DMS 273 (cell line): ENCODE results near the gene SLC8A1.

Experiments
- DNase-seq: peaks from one replicate; lab custom pipeline; 2025; ENCODE audit not compliant: unreplicated experiment; lab: John Stamatoyannopoulos, UW

SLC8A1 gene

GRCh38 chr2:40428439-40428838 lies 23.5 kb downstream of the SLC8A1 start:
- DNase-seq = no peak

GRCh38 chr2:40421631-40422297 lies 30.1 kb downstream of the SLC8A1 start:
- no peak for DNase-seq

GRCh38 chr2:40420478-40420877 lies 31.4 kb downstream of the SLC8A1 start:
- DNase-seq = no peak

DNA sequence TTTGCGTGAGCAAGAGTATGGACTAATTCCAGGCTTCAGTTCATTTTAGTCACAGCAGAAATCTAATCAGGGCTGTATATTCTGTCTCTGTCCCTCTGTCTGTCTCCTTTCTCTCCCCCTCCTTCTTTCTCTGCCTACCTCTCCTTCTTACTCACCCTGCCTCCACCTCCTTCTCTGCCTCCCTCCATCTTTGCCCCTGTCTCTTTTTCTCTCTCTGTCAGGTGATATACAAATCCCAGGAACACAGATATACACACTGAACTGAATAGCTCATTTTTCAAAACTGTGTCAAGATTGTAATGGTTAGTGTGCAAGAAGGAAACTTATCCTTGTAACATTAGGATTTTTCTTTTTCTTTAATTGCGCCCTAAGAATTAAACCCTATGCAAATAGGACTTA lies 32.5 kb downstream of the SLC8A1 start:
- DNase-seq = no peak

DNA sequence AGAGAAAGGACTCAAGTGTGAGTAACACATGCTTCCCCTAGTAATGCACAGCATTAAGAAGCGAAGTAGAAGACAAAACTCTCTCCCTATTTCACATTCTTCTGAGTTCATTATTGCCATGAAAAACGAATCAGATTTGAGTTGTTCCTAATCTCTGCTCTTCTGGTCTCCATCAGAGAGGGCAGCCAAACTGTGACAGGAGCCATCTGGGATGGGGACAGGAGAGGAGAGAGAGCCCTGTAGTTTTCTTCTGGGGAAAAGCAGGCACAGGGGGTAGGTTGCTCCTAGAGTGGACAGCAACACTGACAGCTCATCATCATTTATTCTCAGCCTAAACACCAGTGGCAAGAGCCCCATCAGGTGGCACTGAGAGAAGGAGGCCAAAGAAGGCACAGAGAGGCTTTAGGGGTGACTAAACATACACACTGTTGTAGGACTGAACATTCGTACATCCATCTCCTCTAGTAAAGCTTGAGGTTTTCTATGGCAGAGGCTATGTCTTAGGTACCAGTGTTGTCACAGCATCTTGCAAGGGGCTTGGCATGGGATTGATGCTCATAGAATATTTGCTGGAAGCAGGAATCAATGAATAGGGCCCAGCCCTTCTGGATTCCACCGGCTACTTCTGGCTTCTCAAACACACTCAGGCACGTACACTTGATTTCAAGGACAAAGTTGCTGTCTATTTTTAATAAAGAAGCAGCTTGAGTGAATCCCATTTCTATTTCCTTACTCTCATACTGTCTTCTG lies 33.1 kb downstream of the SLC8A1 start:
- no peak for DNase-seq

DNA sequence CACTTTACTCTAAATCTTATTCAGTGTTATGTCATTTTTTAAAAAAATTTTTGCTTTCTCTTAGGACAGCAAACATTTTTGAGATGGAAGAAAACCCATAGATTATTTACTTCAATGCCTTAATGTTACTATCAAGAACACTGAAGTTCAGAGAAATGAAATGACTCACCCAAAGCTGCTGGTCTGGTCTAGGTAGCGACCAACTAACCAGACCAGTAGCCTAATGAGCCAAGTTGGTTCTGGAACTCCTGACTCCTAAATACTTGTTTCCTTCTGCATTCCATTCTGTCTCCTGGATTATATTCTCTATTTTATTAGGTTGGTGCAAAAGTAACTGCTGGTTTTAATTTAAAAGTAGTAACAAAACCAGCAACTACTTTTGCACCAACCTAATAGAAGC lies 35.4 kb downstream of the SLC8A1 start:
- DNase-seq = no peak

DNA sequence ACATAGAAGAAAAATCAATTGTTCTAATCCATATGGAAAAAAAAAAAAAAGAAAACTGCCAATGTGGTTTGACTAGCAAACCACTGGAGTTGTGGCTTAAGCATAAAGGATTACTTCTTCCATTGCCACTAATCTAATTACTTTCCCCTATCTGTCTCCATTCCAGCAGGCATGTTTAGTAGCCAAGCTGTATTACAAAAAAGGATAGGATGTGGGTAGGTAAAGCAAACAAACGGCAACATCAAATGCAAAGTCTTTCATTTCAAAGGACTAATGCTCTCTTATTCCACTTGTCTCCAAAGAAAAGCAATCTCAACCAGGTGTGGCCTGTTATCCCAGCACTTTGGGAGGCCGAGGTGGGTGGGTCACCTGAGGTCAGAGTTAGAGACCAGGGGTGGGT lies 36.5 kb downstream of the SLC8A1 start:
- no peak for DNase-seq

DNA sequence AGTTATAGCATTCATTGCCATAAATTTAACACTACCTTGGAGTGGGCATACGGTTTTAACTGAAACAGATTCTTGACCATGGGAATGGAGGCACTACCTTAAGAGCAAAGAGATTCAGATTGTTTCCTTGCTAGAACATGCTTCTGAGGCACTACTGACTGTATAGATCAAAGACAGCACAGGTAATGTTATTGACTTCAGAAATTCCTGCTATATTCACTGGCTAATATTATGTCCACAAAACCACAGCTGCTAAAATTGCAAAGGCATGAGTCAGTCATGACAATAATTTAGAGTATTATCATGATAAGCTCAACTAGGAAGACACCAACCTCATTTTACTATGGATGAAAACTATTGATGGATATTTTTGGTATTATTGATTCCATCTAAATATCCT lies 39.4 kb downstream of the SLC8A1 start:
- DNase-seq = no peak

GRCh38 chr2:40410695-40411094 lies 41.2 kb downstream of the SLC8A1 start:
- DNase-seq = no peak

- no peak for DNase-seq
These were observed 42.2 kb downstream of the SLC8A1 start for GRCh38 chr2:40409734-40410133.

DNA sequence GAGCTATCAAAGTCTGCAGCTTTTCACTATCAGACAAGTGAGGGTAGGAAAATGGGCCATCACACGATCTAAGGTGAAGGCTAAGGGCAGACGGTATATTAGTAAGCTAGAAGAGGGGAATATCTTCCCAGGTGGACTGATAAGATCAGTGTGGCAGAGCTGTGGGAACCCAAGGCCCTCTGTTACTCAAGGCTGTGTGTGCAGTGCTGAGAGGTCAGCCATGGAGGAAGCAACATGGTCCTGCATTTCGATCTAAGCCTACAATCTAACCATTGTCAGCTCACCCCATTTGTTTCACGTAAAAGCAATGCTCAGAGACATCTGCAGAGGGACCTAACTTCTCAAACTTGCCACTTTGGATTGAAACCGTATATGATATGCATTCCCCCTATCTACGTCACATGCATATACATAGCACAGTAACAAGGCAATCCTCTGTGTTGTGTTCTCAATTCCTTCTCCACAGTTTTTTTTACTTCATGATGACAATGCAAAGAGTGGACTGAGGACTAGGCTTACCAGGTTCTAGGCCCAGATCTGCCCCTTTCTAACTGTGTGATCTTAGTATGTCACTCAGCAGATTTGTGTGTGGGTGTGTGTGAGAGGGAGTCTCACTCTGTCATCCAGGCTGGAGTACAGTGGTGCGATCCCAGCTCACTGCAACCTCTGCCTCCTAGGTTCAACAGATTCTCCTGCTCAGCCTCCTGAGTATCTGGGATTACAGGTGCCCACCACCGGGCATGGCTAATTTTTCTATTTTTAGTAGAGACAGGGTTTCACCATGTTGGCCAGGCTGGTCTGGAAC lies 45.2 kb downstream of the SLC8A1 start:
- DNase-seq = no peak

- no peak for DNase-seq
These were observed 46.4 kb downstream of the SLC8A1 start for GRCh38 chr2:40405465-40405864.

DNA sequence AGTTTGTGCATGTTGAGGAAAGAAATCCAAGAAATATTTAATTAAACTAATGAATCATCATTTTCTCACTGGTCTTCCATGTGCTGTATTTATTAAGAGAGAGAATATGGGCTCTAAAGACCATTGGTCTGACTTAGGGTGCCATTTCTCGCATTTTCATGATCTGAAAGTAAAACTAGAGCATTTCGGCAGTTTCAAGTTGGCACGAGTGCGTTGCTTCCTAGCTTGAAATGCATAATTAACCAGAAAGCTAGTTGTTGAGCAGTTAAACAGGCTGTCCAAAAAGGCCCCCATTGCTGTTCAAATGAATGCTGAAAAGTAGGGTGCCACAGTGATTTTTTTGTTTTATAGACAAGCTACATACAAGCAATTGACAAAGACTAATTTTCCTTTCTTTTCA lies 47.4 kb downstream of the SLC8A1 start:
- DNase-seq = no peak

DNA sequence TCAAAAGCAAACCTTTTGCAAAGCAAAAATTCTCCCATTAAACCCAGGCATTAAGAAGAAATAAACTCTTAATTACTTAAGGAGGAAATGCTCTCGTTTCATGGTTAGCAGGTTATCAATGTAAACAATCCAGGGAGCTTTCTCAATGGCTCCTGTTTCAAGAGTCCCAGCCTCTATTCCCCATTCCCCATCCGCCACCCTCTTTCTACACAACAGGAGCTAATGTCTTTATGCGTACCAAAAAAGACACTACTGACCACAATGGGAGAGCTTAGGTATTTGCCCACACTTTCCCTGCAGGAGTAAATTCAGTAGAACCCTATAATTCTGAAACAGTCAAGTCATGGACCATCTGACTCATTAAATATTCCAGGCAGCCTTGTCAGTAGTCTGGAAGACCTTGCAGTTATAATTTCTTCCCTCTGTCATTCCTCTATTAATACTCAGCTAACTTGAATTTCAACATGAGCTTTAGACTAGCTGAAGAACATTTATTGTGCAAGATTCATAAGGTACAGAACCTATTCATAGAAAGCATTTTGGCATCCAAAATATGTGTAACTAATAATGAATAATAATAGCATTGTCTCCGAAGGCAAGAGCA lies 48.6 kb downstream of the SLC8A1 start:
- DNase-seq = no peak

DNA sequence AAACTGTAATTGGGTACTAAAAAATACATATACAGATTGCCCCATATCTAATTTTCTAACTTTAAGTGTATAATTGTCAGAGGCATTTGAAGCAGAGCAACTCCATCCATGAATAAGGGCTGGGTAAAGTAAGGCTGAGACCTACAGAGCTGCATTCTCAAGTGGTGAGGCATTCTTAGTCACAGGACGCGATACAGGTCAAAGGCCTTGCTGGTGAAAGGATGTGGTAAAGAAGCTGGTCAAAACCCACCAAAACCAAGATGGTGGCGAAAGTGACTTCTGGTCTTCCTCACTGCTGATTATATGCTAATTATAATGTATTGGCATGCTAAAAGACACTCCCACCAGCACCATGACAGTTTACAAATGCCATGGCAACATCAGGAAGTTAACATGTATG lies 50.0 kb downstream of the SLC8A1 start:
- DNase-seq = no peak

- no peak for DNase-seq
These were observed 51.4 kb downstream of the SLC8A1 start for GRCh38 chr2:40400336-40400953.

DNA sequence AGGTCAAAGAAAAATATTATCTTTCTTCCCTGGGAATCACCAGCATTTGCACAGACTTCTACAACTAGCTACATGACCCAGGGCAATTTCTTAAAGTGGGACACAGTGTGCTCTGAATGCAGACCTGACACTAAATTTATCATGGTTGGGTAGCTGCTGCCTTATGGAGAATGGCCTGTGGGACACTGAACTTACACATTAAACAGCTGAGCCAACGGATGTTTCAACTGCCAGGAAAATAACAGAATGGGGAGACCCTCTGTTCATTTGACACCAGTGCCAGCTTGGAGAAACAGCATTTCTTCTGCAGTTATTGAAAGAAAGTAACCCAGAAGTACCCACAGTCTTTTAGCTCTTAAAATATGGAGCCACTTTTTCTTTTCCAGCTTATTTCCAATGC lies 54.1 kb downstream of the SLC8A1 start:
- DNase-seq = no peak

GRCh38 chr2:40396124-40396523 lies 55.8 kb downstream of the SLC8A1 start:
- DNase-seq = no peak

GRCh38 chr2:40395169-40396073 lies 56.5 kb downstream of the SLC8A1 start:
- no peak for DNase-seq

GRCh38 chr2:40394597-40394996 lies 57.3 kb downstream of the SLC8A1 start:
- DNase-seq = no peak
